ENCODE results near the gene SEMA3A. TPM values are rescaled to one million over a fixed set of nuclear protein-coding genes. Genes with fewer than 3 reads are reported as not detected.
"Not testable (repeated sequence)": the region's sequence is repeated elsewhere in the genome, so short reads cannot be mapped to it uniquely, and the experiment has no call there.

SEMA3A gene
- total RNA-seq, 2 donors from 2014 or later: not detected

DNA sequence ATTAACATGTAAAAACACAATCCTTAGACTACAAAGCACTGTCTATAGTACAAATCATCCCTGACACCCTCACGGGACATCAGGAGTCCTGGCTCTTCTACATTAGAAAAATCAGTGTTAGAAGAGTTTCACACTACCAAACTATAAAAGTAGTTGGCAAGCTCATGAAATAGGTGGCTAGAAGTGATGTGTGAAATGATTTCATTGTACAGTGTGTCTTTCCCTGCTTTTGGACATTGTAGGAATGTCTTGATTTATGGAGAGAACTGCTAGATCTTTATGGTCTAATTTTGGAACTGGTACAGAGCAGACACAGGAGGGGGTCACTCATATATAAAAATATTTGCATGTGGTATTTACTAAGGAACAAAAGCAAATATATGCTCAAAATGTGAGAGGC lies 33.2 kb downstream of the SEMA3A start:
- no peaks in the 10 kb centered on the region for H3K9me3 ChIP-seq (ENCODE audit: control insufficient read depth, low read length, poor library complexity, severe bottlenecking)
- Mint-ChIP-seq H3K27ac (no peak overlapping the region), H3K27me3 (no peaks in the 10 kb centered on the region), H3K4me1 (no peaks in the 10 kb centered on the region), H3K36me3 (ENCODE audit: low read depth) (no peaks in the 10 kb centered on the region), H3K4me3 (no peak overlapping the region)
- ATAC-seq: no peak
- no peak for DNase-seq

DNA sequence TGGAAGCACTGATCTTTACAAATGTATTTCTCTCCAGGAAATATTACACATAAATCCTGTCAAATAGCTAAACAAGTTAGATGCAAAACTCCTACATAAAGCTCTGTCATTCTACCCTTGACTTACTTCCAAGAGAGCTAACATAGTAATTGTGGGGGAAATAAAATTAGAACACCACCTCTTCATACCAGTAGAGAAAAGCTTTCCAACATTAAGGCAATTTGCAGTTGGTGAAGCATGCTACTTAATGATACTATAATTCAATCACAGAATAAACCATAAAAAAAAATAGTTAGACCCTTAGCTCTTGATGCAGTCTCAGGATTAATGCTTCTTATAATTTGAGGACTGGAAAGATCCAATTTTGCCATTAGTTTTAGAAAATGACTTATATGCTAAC lies 35.2 kb downstream of the SEMA3A start:
- Mint-ChIP-seq H3K4me3 (no peak overlapping the region), H3K4me1 (no peaks in the 10 kb centered on the region), H3K27ac (no peak overlapping the region), H3K27me3 (no peaks in the 10 kb centered on the region), H3K36me3 (ENCODE audit: low read depth) (no peaks in the 10 kb centered on the region)
- no peak for DNase-seq
- ATAC-seq: no peak
- no peaks in the 10 kb centered on the region for H3K9me3 ChIP-seq (ENCODE audit: control insufficient read depth, low read length, poor library complexity, severe bottlenecking)

DNA sequence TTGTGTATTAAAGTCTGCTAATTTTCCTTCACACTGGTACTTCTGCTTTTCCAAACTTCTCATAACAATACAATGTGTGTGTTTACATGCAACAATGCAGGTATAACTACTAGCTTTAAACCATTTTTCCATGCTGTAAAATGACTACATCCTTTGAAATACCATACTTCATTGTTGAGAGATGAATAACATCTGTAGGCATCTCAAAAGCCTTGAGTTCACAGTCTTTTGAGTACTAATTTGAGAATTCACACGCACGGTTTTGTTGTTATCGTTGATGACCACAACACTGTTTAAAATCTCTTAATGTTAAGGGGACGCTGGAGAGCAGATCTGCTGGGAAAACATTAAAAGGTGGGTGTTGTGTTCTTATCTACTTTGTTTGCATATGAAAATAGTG lies 37.4 kb downstream of the SEMA3A start:
- DNase-seq (no peak), ATAC-seq (no peak)
- H3K27me3 Mint-ChIP-seq: no peaks in the 10 kb centered on the region
- no peak overlapping the region for H3K27ac Mint-ChIP-seq
- H3K4me3 Mint-ChIP-seq: no peak overlapping the region
- H3K4me1 Mint-ChIP-seq: no peaks in the 10 kb centered on the region
- no peaks in the 10 kb centered on the region for H3K9me3 ChIP-seq (ENCODE audit: control insufficient read depth, low read length, poor library complexity, severe bottlenecking)
- H3K36me3 Mint-ChIP-seq (ENCODE audit: low read depth): no peaks in the 10 kb centered on the region

- no peaks in the 10 kb centered on the region for H3K9me3 ChIP-seq (ENCODE audit: control insufficient read depth, low read length, poor library complexity, severe bottlenecking)
- Mint-ChIP-seq H3K27me3 (no peaks in the 10 kb centered on the region), H3K27ac (no peak overlapping the region), H3K4me3 (no peak overlapping the region), H3K36me3 (ENCODE audit: low read depth) (no peaks in the 10 kb centered on the region), H3K4me1 (no peaks in the 10 kb centered on the region)
- DNase-seq (no peak), ATAC-seq (no peak)
Measured at GRCh38 chr7:84154991-84155781, 39.4 kb downstream of the SEMA3A start.

DNA sequence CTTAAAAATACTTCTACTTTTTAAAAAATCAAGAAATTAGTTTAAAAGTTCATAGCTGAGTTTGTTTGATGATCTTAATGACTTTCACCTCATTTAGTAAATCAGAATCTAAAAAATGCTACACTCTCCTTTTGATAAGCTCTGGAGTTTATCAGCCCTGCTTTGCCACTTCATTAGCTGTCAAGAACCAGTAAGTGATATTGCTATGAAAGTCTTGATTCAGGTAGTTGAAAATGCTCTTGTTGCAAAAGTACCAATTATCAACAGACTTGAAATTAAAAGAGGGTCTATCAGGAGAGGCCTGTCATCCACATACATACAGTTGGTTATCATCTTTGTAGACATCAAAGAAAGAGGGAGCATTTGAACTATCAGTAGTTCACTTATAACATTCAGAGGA lies 41.6 kb downstream of the SEMA3A start:
- no peak for ATAC-seq
- no peaks in the 10 kb centered on the region for H3K9me3 ChIP-seq (ENCODE audit: control insufficient read depth, low read length, poor library complexity, severe bottlenecking)
- Mint-ChIP-seq H3K36me3 (ENCODE audit: low read depth) (no peaks in the 10 kb centered on the region), H3K4me1 (no peaks in the 10 kb centered on the region), H3K27ac (no peak overlapping the region), H3K27me3 (no peaks in the 10 kb centered on the region), H3K4me3 (no peak overlapping the region)
- DNase-seq: no peak

DNA sequence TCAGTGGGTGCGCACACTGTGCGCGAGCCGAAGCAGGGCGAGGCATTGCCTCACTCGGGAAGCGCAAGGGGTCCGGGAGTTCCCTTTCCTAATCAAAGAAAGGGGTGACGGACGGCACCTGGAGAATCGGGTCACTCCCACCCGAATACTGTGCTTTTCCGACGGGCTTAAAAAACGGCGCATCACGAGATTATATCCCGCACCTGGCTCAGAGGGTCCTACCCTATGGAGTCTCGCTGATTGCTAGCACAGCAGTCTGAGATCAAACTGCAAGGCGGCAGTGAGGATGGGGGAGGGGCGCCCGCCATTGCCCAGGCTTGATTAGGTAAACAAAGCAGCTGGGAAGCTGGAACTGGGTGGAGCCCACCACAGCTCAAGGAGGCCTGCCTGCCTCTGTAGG lies 44.2 kb downstream of the SEMA3A start:
- H3K4me3 Mint-ChIP-seq; H3K27me3 Mint-ChIP-seq; ATAC-seq; H3K27ac Mint-ChIP-seq; DNase-seq; H3K4me1 Mint-ChIP-seq; H3K9me3 ChIP-seq (ENCODE audit: control insufficient read depth, low read length, poor library complexity, severe bottlenecking); H3K36me3 Mint-ChIP-seq (ENCODE audit: low read depth): not testable (repeated sequence)

DNA sequence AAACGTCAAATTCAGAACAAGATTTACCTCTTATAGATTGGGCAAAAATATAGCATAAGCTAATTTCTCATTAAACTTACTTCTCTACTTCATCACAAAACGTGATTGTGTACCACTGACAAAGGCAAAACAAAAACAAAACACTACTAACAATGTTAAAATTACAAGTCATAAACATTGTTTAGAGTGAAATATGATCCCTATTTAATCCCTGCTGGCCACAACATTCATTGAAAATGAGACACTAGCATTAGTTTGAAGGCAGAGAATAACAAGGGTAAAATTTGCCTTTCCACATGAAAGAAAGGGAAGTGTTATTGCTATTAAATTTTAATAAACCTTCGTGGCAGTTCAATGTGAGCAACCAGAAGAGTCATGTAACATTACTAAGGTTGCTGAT lies 45.0 kb downstream of the SEMA3A start:
- H3K36me3 Mint-ChIP-seq (ENCODE audit: low read depth): peaks cover 2% of the 10 kb centered on the region
- H3K27me3 Mint-ChIP-seq: no peaks in the 10 kb centered on the region
- H3K4me3 Mint-ChIP-seq: no peak overlapping the region
- ATAC-seq: no peak
- no peak for DNase-seq
- H3K9me3 ChIP-seq (ENCODE audit: control insufficient read depth, low read length, poor library complexity, severe bottlenecking): no peaks in the 10 kb centered on the region
- no peak overlapping the region for H3K27ac Mint-ChIP-seq
- H3K4me1 Mint-ChIP-seq: no peaks in the 10 kb centered on the region

DNA sequence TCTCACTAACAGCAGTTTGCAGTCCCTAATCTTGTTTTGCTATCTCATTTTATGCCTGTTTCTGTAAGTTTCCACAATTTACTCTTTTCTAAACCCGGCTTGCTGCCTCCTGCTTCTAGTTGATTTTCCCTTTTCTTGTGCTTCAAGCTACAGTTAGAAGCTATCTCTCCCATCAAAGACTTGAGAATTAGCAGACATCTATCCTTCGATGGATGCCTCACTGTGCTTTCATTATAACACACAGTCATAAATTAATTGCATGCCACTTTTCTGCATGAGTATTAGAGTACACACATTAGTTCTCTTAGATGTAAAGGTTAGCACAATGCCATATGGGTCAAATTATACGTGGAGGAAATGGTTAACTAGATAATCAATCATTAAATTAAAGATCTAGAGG lies 48.7 kb downstream of the SEMA3A start:
- no peaks in the 10 kb centered on the region for H3K9me3 ChIP-seq (ENCODE audit: control insufficient read depth, low read length, poor library complexity, severe bottlenecking)
- no peak for ATAC-seq
- Mint-ChIP-seq H3K27ac (no peak overlapping the region), H3K36me3 (ENCODE audit: low read depth) (peaks cover 2% of the 10 kb centered on the region), H3K4me3 (no peak overlapping the region), H3K4me1 (no peaks in the 10 kb centered on the region), H3K27me3 (no peaks in the 10 kb centered on the region)
- no peak for DNase-seq

GRCh38 chr7:84144935-84145334 lies 49.7 kb downstream of the SEMA3A start:
- Mint-ChIP-seq H3K27ac (no peak overlapping the region), H3K4me1 (no peaks in the 10 kb centered on the region), H3K27me3 (no peaks in the 10 kb centered on the region), H3K36me3 (ENCODE audit: low read depth) (peaks cover 2% of the 10 kb centered on the region), H3K4me3 (no peak overlapping the region)
- no peak for DNase-seq
- no peaks in the 10 kb centered on the region for H3K9me3 ChIP-seq (ENCODE audit: control insufficient read depth, low read length, poor library complexity, severe bottlenecking)
- no peak for ATAC-seq

DNA sequence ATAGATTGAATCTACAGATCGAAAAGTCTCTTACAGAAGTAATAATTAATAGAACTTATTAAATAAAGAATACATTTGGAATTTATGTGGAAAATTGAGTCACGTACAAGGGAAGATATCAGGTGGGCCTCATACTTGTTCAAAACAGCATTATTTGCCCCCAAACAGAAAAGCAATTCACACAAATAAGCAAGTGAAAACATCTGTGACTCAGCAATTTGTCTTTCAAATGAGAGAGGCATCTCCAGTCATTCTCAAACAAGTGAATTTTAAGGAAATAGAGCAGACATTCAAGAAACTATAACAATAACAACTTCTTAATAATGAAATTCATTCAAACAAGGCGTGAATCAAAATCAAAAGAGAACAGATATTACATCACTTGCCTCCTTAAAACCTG lies 50.1 kb downstream of the SEMA3A start:
- no peaks in the 10 kb centered on the region for H3K9me3 ChIP-seq (ENCODE audit: control insufficient read depth, low read length, poor library complexity, severe bottlenecking)
- Mint-ChIP-seq H3K27ac (no peak overlapping the region), H3K27me3 (no peaks in the 10 kb centered on the region), H3K4me1 (no peaks in the 10 kb centered on the region), H3K4me3 (no peak overlapping the region), H3K36me3 (ENCODE audit: low read depth) (peaks cover 2% of the 10 kb centered on the region)
- DNase-seq: no peak
- no peak for ATAC-seq

DNA sequence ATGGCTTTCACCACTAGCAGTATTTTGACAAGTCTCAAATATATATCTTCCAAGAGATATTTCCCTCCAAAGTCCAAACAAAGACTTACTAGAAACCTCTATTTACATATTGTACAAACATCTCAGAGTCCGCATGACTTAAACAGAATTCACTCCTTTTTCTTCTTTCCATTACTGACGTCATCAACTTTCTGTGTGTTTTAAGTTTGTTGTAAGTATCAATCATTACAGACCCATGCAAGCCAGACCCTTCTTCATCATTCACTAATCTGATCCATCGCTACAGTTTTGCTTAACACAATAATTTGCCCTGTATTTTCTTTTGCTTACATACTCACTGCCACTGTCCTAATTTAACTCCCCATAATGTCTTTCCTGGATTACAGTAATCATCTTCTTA lies 51.9 kb downstream of the SEMA3A start:
- no peaks in the 10 kb centered on the region for H3K27me3 Mint-ChIP-seq
- H3K36me3 Mint-ChIP-seq (ENCODE audit: low read depth): peaks cover under 1% of the 10 kb centered on the region
- ATAC-seq (no peak), DNase-seq (no peak)
- no peaks in the 10 kb centered on the region for H3K9me3 ChIP-seq (ENCODE audit: control insufficient read depth, low read length, poor library complexity, severe bottlenecking)
- no peaks in the 10 kb centered on the region for H3K4me1 Mint-ChIP-seq
- H3K27ac Mint-ChIP-seq: no peak overlapping the region
- H3K4me3 Mint-ChIP-seq: no peak overlapping the region

- Mint-ChIP-seq H3K27ac (no peak overlapping the region), H3K27me3 (no peaks in the 10 kb centered on the region), H3K36me3 (ENCODE audit: low read depth) (no peaks in the 10 kb centered on the region), H3K4me1 (no peaks in the 10 kb centered on the region), H3K4me3 (no peak overlapping the region)
- DNase-seq: no peak
- ATAC-seq: no peak
- H3K9me3 ChIP-seq (ENCODE audit: control insufficient read depth, low read length, poor library complexity, severe bottlenecking): no peaks in the 10 kb centered on the region
Measured at GRCh38 chr7:84139986-84140729, 54.4 kb downstream of the SEMA3A start.

- no peaks in the 10 kb centered on the region for H3K9me3 ChIP-seq (ENCODE audit: control insufficient read depth, low read length, poor library complexity, severe bottlenecking)
- ATAC-seq (no peak), DNase-seq (no peak)
- no peak overlapping the region for H3K4me3 Mint-ChIP-seq
- H3K4me1 Mint-ChIP-seq: no peaks in the 10 kb centered on the region
- no peak overlapping the region for H3K27ac Mint-ChIP-seq
- no peaks in the 10 kb centered on the region for H3K36me3 Mint-ChIP-seq (ENCODE audit: low read depth)
- no peaks in the 10 kb centered on the region for H3K27me3 Mint-ChIP-seq
Measured at GRCh38 chr7:84138411-84138810, 56.2 kb downstream of the SEMA3A start.

GRCh38 chr7:84137812-84138211 lies 56.8 kb downstream of the SEMA3A start:
- H3K27ac Mint-ChIP-seq: no peak overlapping the region
- H3K4me3 Mint-ChIP-seq: no peak overlapping the region
- ATAC-seq: no peak
- no peak for DNase-seq
- no peaks in the 10 kb centered on the region for H3K36me3 Mint-ChIP-seq (ENCODE audit: low read depth)
- H3K4me1 Mint-ChIP-seq: no peaks in the 10 kb centered on the region
- H3K27me3 Mint-ChIP-seq: no peaks in the 10 kb centered on the region
- no peaks in the 10 kb centered on the region for H3K9me3 ChIP-seq (ENCODE audit: control insufficient read depth, low read length, poor library complexity, severe bottlenecking)

All from T-helper 17 cell (primary cell).